PFSK-1 (cell line): ENCODE results near the gene KRABD2.

Source experiments
- FOXP2 ChIP-seq: optimal IDR thresholded peaks from 2 replicates; pipeline ENCODE3; 2011; ENCODE audit warnings: borderline replicate concordance, control low read depth, inconsistent platforms; ENCODE audit not compliant: insufficient read depth; ENCODE audit errors: extremely low read length, extremely low read depth
- POLR2AphosphoS5 ChIP-seq: IDR thresholded peaks from 2 replicates; pipeline ENCODE4 v1.6.1; 2012; ENCODE audit warnings: low read depth, mild to moderate bottlenecking, control low read depth, low read length, moderate library complexity
- SIN3A ChIP-seq: IDR thresholded peaks from 2 replicates; pipeline ENCODE4 v1.6.1; 2012; ENCODE audit warnings: mild to moderate bottlenecking, low read length, moderate library complexity, borderline replicate concordance; ENCODE audit not compliant: insufficient read depth
- TAF1 ChIP-seq: IDR thresholded peaks from 2 replicates; pipeline ENCODE4 v1.6.1; 2012; ENCODE audit warnings: low read length, control low read depth, borderline replicate concordance; ENCODE audit not compliant: insufficient read depth
- TF ChIP-seq, protein P1 (sequence below), 2 experiments: IDR thresholded peaks; 2 replicates each; pipeline versions ENCODE4 v1.6.1 to v1.8.0; 2011 to 2012; ENCODE audit warnings: low read depth in 2 of 2, low read length in 2 of 2, control low read depth in 1 of 2, inconsistent platforms in 1 of 2, mild to moderate bottlenecking in 1 of 2, moderate library complexity in 1 of 2; ENCODE audit not compliant: insufficient read depth in 1 of 2

The KRABD2 gene

DNA sequence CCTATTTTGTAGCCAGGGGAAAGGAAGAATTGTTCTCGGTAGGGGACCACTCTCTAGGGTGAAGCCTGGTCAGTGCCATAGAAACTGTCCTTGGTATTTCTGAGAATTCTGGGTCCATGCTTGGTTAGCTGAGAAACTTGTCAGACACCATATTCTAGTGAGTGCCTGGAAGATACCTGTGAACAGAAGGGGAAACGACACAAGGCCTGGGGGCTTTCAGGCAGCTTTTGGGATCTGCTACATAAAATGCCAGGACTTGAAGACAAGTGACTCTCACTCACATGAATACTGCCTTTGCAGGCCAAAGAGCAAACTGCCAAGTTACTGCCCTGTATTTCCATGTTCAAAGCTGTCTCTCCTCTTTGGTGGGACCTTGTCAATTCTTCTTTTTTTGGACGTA, 18.6 kb downstream of the KRABD2 start:
- no peak for TF ChIP-seq SIN3A
- TF ChIP-seq POLR2AphosphoS5 = no peak
- TF ChIP-seq, protein P1, sequence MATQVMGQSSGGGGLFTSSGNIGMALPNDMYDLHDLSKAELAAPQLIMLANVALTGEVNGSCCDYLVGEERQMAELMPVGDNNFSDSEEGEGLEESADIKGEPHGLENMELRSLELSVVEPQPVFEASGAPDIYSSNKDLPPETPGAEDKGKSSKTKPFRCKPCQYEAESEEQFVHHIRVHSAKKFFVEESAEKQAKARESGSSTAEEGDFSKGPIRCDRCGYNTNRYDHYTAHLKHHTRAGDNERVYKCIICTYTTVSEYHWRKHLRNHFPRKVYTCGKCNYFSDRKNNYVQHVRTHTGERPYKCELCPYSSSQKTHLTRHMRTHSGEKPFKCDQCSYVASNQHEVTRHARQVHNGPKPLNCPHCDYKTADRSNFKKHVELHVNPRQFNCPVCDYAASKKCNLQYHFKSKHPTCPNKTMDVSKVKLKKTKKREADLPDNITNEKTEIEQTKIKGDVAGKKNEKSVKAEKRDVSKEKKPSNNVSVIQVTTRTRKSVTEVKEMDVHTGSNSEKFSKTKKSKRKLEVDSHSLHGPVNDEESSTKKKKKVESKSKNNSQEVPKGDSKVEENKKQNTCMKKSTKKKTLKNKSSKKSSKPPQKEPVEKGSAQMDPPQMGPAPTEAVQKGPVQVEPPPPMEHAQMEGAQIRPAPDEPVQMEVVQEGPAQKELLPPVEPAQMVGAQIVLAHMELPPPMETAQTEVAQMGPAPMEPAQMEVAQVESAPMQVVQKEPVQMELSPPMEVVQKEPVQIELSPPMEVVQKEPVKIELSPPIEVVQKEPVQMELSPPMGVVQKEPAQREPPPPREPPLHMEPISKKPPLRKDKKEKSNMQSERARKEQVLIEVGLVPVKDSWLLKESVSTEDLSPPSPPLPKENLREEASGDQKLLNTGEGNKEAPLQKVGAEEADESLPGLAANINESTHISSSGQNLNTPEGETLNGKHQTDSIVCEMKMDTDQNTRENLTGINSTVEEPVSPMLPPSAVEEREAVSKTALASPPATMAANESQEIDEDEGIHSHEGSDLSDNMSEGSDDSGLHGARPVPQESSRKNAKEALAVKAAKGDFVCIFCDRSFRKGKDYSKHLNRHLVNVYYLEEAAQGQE (IDR thresholded peaks at IDR 0.05; ENCODE audit: insufficient read depth in 1 of 2, low read depth in 2 of 2, low read length in 2 of 2) = no peak
- TF ChIP-seq FOXP2 = no peak
- no peak for TF ChIP-seq TAF1

DNA sequence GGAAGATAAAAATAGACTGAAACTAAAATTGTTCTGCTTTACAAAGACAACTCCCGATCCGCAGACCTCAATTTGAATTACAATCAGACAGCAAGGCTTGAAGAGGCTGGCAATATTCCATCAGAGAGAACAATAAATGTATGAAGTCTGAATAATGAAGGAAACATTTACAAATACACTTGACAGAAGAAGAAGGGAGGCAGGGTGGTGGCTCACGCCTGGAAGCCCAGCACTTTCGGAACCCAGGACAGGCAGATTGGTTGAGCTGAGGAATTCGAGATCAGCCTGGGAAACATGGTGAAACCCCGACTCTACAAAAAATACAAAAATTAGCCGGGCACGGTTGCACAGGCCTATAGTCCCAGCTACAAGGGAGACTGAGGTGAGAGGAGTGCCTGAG, 22.3 kb downstream of the KRABD2 start:
- TF ChIP-seq, protein P1 (IDR thresholded peaks at IDR 0.05; ENCODE audit: insufficient read depth in 1 of 2, low read depth in 2 of 2, low read length in 2 of 2) = no peak
- TF ChIP-seq FOXP2 = no peak
- TF ChIP-seq POLR2AphosphoS5 = no peak

DNA sequence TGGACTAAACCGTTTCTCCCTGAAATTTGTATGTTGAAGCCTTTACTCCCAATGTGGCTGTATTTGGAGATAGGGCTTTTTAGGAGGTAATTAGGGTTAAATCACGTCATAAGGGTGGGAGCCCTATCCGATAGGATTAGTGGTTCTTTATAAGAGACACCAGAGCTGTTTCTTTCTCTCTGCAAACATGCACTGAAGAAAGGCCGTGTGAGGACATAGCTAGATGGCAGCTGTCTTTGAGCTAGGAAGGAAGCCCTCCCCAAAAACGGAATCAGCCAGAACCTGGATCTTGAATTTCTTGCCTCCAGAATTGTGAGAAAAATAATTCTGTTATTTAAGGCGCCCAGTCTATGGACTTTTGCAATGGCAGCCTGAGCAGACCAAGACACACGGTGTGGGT, 22.8 kb downstream of the KRABD2 start:
- TF ChIP-seq FOXP2 = no peak
- no peak for TF ChIP-seq TAF1
- no peak for TF ChIP-seq SIN3A
- no peak for TF ChIP-seq POLR2AphosphoS5
- TF ChIP-seq, protein P1 (IDR thresholded peaks at IDR 0.05; ENCODE audit: insufficient read depth in 1 of 2, low read depth in 2 of 2, low read length in 2 of 2) = no peak

DNA sequence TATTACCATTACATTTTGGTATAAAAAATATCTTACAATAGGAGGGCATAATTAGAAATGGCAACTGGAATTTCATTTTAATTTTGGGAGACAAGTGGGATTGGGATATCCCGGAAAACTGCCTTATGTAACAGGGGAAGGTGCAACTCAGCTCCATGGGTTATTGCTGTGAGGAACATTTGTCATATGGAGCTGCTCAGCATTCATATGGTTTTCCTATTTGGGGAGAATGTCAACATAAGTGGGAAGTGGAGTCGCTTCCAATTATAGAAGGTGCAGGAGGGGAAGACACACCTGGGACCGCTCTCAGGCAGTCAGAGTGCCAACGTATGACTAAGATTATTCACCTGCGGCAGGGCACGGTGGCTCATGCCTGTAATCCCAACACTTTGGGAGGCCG, 26.2 kb downstream of the KRABD2 start:
- TF ChIP-seq, protein P1 (IDR thresholded peaks at IDR 0.05; ENCODE audit: insufficient read depth in 1 of 2, low read depth in 2 of 2, low read length in 2 of 2) = no peak
- TF ChIP-seq FOXP2 (no peak), TAF1 (no peak), SIN3A (no peak), POLR2AphosphoS5 (no peak)

DNA sequence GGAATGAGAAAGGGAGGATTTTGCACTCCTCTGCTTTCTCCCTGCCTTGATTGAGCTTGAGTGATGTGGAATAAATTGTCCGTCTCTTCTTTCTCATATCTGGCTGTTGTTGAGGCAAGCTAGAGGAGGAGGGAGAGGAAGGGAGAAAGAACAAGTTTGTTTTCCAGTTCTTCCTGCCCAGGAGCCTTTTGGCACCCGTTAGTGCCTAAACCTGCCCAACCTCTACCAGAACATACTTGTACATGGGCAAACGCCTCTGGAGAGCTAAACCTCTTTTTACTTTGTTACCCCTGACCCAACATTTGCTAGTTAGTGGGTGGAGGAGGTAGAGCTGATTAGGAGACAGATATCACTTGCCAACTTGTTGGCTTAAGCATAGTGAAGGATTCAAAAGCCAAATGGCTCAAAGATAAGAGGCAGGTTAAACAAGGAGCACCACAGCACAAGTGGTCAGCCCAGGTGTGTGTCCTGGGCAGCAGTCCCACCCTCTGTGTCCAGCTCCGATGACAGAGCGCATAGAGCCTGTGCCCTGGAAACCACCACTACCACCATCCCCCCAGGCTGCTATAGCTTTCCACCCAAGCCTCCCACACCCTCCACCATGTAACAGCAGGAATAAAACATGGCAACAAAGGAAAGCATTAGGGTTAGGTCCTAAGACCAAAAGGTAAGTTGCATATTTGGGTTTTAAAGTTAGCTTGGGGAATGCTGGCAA, 30.4 kb downstream of the KRABD2 start:
- TF ChIP-seq SIN3A = no peak
- TF ChIP-seq, protein P1 (IDR thresholded peaks at IDR 0.05; ENCODE audit: insufficient read depth in 1 of 2, low read depth in 2 of 2, low read length in 2 of 2) = no peak
- no peak for TF ChIP-seq TAF1
- no peak for TF ChIP-seq FOXP2
- TF ChIP-seq POLR2AphosphoS5 = no peak
